DND-41 (cell line): ENCODE measurements around the gene LEF1.

Experiments used
- CTCF ChIP-seq: IDR thresholded peaks from 2 replicates; pipeline ENCODE4 v1.5.1; 2012; ENCODE audit warnings: borderline replicate concordance, low read length, moderate library complexity, mild to moderate bottlenecking; ENCODE audit not compliant: poor library complexity, severe bottlenecking; ENCODE audit errors: extremely low read depth
- EZH2 ChIP-seq: IDR thresholded peaks from 3 replicates; pipeline ENCODE4 v1.6.1; 2012; ENCODE audit warnings: borderline replicate concordance, low read depth, mild to moderate bottlenecking, moderate library complexity, low read length, inconsistent platforms; ENCODE audit not compliant: severe bottlenecking

DNA sequence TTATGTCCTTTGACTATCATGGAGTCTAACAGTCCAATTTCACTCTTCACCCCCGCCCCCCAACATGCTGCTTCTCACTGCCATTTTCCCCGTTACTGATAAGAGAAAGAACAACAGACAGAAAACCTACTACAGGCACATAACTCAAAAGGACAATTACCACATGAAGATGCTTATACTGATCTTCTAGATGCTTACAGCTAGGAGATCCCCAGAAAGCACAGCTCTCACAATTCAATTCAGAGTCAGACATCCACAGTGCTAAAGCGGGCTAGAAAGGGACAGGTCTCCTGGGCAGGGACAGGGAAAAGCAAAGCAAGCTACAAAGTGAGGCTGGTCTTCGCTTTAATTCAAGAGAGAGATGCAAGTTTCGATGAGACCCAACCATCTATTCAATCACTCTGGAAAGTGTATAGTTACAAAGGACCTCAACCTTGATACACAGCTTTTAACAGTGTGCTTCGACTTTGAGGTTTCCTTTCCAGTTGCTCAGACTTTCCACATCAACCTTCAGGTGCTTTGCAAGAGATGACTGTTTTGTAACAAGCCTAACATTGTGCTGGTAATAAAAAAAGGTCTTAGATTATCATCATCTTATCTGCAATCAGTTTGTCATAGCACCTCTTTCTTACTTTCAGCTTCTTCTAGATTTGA is 60.9 kb downstream of the LEF1 start:
- TF ChIP-seq CTCF (no peak), EZH2 (no peak)
